ENCODE results near the gene THAP4. TPM values are rescaled to one million over a fixed set of nuclear protein-coding genes. Genes with fewer than 3 reads are reported as not detected.
"Not testable (repeated sequence)": the region's sequence is repeated elsewhere in the genome, so short reads cannot be mapped to it uniquely, and the experiment has no call there.

THAP4 gene
- polyA plus RNA-seq, 2 donors, result 37.2 to 52.1 TPM

GRCh38 chr2:241592126-241592845 is 44.7 kb downstream of the THAP4 start:
- no peaks in the 10 kb centered on the region for H3K4me1 ChIP-seq (ENCODE audit: control insufficient read depth in 2 of 2, insufficient read depth in 2 of 2, low read length in 1 of 2)
- H3K9me3 ChIP-seq (ENCODE audit: control insufficient read depth in 2 of 2, insufficient read depth in 1 of 2, low read depth in 1 of 2, low read length in 1 of 2), result peaks cover 0 to under 1% of the 10 kb centered on the region in 2 donors
- H3K36me3 ChIP-seq (ENCODE audit: control insufficient read depth in 2 of 2, insufficient read depth in 2 of 2, low read length in 1 of 2), result peaks cover 0 to 30% of the 10 kb centered on the region in 2 donors
- no peak overlapping the region for H3K4me3 ChIP-seq (ENCODE audit: low read depth in 1 of 2, low read length in 2 of 2)
- WGBS, 2 donors, result 91 to 92% methylated on average over 18 of the region's 18 CpGs
- H3K27me3 ChIP-seq (ENCODE audit: control insufficient read depth in 1 of 2, insufficient read depth in 2 of 2, low read length in 2 of 2), result no peaks in the 10 kb centered on the region
- no peak overlapping the region for H3K27ac ChIP-seq (ENCODE audit: low read depth in 2 of 2, low read length in 1 of 2)

- not testable (repeated sequence) for H3K9me3 ChIP-seq (ENCODE audit: control insufficient read depth in 2 of 2, insufficient read depth in 1 of 2, low read depth in 1 of 2, low read length in 1 of 2); H3K27ac ChIP-seq (ENCODE audit: low read depth in 2 of 2, low read length in 1 of 2); H3K4me1 ChIP-seq (ENCODE audit: control insufficient read depth in 2 of 2, insufficient read depth in 2 of 2, low read length in 1 of 2); H3K4me3 ChIP-seq (ENCODE audit: low read depth in 1 of 2, low read length in 2 of 2); H3K27me3 ChIP-seq (ENCODE audit: control insufficient read depth in 1 of 2, insufficient read depth in 2 of 2, low read length in 2 of 2)
- 90 to 91% methylated on average over 33 of the region's 33 CpGs for WGBS, 2 donors
- peaks cover 0 to 31% of the 10 kb centered on the region in 2 donors for H3K36me3 ChIP-seq (ENCODE audit: control insufficient read depth in 2 of 2, insufficient read depth in 2 of 2, low read length in 1 of 2)
These were observed 46.2 kb downstream of the THAP4 start for GRCh38 chr2:241590496-241591455.

DNA sequence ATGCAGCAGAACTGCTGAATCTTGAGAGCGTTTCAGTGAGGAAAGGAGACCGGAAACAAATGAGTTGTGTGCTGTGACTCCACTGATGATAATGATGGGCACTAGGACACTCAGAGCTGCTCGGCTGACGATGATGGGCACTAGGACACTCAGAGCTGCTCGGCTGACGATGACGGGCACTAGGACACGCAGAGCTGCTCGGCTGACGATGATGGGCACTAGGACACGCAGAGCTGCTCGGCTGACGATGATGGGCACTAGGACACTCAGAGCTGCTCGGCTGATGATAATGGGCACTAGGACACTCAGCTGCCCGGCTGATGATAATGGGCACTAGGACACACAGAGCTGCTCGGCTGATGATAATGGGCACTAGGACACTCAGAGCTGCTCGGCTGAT is 47.1 kb downstream of the THAP4 start:
- H3K27ac ChIP-seq (ENCODE audit: low read depth in 2 of 2, low read length in 1 of 2); H3K27me3 ChIP-seq (ENCODE audit: control insufficient read depth in 1 of 2, insufficient read depth in 2 of 2, low read length in 2 of 2); H3K4me1 ChIP-seq (ENCODE audit: control insufficient read depth in 2 of 2, insufficient read depth in 2 of 2, low read length in 1 of 2); H3K4me3 ChIP-seq (ENCODE audit: low read depth in 1 of 2, low read length in 2 of 2); H3K9me3 ChIP-seq (ENCODE audit: control insufficient read depth in 2 of 2, insufficient read depth in 1 of 2, low read depth in 1 of 2, low read length in 1 of 2): not testable (repeated sequence)
- WGBS, 2 donors, result 79 to 89% methylated on average over 17 of the region's 17 CpGs
- peaks cover 0 to 30% of the 10 kb centered on the region in 2 donors for H3K36me3 ChIP-seq (ENCODE audit: control insufficient read depth in 2 of 2, insufficient read depth in 2 of 2, low read length in 1 of 2)

- peaks cover 5 to 16% of the 10 kb centered on the region in 2 donors for H3K9me3 ChIP-seq (ENCODE audit: control insufficient read depth in 2 of 2, insufficient read depth in 1 of 2, low read depth in 1 of 2, low read length in 1 of 2)
- no peak overlapping the region for H3K4me3 ChIP-seq (ENCODE audit: low read depth in 1 of 2, low read length in 2 of 2)
- WGBS, 2 donors, result 96% methylated on average over 2 of the region's 2 CpGs
- H3K36me3 ChIP-seq (ENCODE audit: control insufficient read depth in 2 of 2, insufficient read depth in 2 of 2, low read length in 1 of 2), result peaks cover 6 to 29% of the 10 kb centered on the region in 2 donors
- no peak overlapping the region for H3K27ac ChIP-seq (ENCODE audit: low read depth in 2 of 2, low read length in 1 of 2)
- no peaks in the 10 kb centered on the region for H3K27me3 ChIP-seq (ENCODE audit: control insufficient read depth in 1 of 2, insufficient read depth in 2 of 2, low read length in 2 of 2)
- no peaks in the 10 kb centered on the region for H3K4me1 ChIP-seq (ENCODE audit: control insufficient read depth in 2 of 2, insufficient read depth in 2 of 2, low read length in 1 of 2)
These were observed 50.2 kb downstream of the THAP4 start for GRCh38 chr2:241586564-241587264.

DNA sequence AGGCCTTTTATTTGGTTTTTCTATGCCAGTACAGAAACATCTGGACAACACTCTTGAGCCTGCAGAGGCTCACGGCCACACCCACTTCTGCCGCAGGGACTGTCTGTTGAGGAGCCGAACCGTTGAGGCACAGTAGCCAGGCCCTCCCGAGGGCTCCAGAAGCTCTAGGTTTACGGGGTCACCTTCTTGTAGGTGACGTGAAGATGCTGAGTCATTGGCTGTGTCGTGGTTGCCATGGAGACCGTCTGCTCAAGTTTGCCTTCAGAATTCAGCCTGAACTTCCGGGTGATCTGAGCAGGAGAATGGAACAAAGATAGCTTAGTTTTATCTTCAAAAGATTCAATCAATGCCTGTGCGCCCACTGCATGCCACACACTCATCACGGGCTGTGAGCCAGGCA is 52.5 kb downstream of the THAP4 start:
- Histone ChIP-seq H3K27me3 (ENCODE audit: control insufficient read depth in 1 of 2, insufficient read depth in 2 of 2, low read length in 2 of 2) (no peaks in the 10 kb centered on the region), H3K4me3 (ENCODE audit: low read depth in 1 of 2, low read length in 2 of 2) (no peak overlapping the region), H3K9me3 (ENCODE audit: control insufficient read depth in 2 of 2, insufficient read depth in 1 of 2, low read depth in 1 of 2, low read length in 1 of 2) (peaks cover 5 to 16% of the 10 kb centered on the region in 2 donors), H3K27ac (ENCODE audit: low read depth in 2 of 2, low read length in 1 of 2) (no peak overlapping the region), H3K36me3 (ENCODE audit: control insufficient read depth in 2 of 2, insufficient read depth in 2 of 2, low read length in 1 of 2) (peaks cover 6 to 19% of the 10 kb centered on the region in 2 donors), H3K4me1 (ENCODE audit: control insufficient read depth in 2 of 2, insufficient read depth in 2 of 2, low read length in 1 of 2) (no peaks in the 10 kb centered on the region)
- WGBS, 2 donors, result 83 to 84% methylated on average over 12 of the region's 12 CpGs

GRCh38 chr2:241582806-241583205 is 54.2 kb downstream of the THAP4 start:
- Histone ChIP-seq H3K36me3 (ENCODE audit: control insufficient read depth in 2 of 2, insufficient read depth in 2 of 2, low read length in 1 of 2) (peaks cover 6 to 17% of the 10 kb centered on the region in 2 donors), H3K27me3 (ENCODE audit: control insufficient read depth in 1 of 2, insufficient read depth in 2 of 2, low read length in 2 of 2) (no peaks in the 10 kb centered on the region), H3K4me1 (ENCODE audit: control insufficient read depth in 2 of 2, insufficient read depth in 2 of 2, low read length in 1 of 2) (no peaks in the 10 kb centered on the region), H3K27ac (ENCODE audit: low read depth in 2 of 2, low read length in 1 of 2) (no peak overlapping the region), H3K4me3 (ENCODE audit: low read depth in 1 of 2, low read length in 2 of 2) (no peak overlapping the region), H3K9me3 (ENCODE audit: control insufficient read depth in 2 of 2, insufficient read depth in 1 of 2, low read depth in 1 of 2, low read length in 1 of 2) (peaks cover 5 to 16% of the 10 kb centered on the region in 2 donors)
- WGBS, 2 donors, result 96 to 97% methylated on average over 4 of the region's 4 CpGs

DNA sequence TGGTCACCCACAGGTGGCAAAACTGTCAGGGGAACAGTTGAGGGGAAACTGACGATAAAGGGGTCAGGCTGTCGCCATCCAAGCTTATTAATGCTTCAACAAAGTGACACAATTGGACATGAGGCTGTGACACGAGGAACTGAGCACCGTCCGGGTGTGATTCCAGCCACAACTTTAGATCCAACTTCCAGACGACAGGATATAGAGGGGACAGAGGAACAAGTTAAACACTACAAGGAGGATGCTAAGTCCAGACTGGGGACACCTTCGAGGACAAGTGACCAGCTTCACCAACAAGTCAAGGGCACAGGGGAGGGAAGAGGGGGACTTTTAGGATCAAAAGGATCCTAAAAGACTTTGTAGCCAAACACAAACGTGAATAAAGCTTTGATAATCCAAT is 54.6 kb downstream of the THAP4 start:
- H3K4me1 ChIP-seq (ENCODE audit: control insufficient read depth in 2 of 2, insufficient read depth in 2 of 2, low read length in 1 of 2), result no peaks in the 10 kb centered on the region
- WGBS, 2 donors, result 94 to 96% methylated on average over 8 of the region's 8 CpGs
- no peak overlapping the region for H3K27ac ChIP-seq (ENCODE audit: low read depth in 2 of 2, low read length in 1 of 2)
- H3K9me3 ChIP-seq (ENCODE audit: control insufficient read depth in 2 of 2, insufficient read depth in 1 of 2, low read depth in 1 of 2, low read length in 1 of 2), result peaks cover 5 to 16% of the 10 kb centered on the region in 2 donors
- H3K36me3 ChIP-seq (ENCODE audit: control insufficient read depth in 2 of 2, insufficient read depth in 2 of 2, low read length in 1 of 2), result peaks cover 6 to 17% of the 10 kb centered on the region in 2 donors
- H3K27me3 ChIP-seq (ENCODE audit: control insufficient read depth in 1 of 2, insufficient read depth in 2 of 2, low read length in 2 of 2), result no peaks in the 10 kb centered on the region
- H3K4me3 ChIP-seq (ENCODE audit: low read depth in 1 of 2, low read length in 2 of 2), result no peak overlapping the region

DNA sequence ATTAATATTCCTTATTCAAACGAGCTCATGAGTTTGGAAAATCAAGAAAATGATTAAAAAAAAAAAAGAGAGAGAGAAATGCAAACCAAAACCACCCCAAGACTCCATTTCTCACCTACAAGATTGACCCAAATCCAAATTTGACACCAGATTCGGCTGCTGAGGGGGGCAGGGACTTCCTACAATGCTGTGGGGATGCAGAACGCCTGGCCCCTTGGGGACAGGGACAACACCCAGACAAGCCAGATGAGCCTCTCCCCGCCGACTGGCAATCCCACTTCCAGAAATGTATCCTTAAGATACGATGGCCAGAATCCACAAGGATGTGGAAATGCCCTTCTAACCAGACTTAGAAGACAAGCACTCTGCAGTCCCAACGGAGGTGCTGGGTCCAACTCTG is 57.7 kb downstream of the THAP4 start:
- Histone ChIP-seq H3K4me1 (ENCODE audit: control insufficient read depth in 2 of 2, insufficient read depth in 2 of 2, low read length in 1 of 2) (no peaks in the 10 kb centered on the region), H3K27ac (ENCODE audit: low read depth in 2 of 2, low read length in 1 of 2) (no peak overlapping the region), H3K4me3 (ENCODE audit: low read depth in 1 of 2, low read length in 2 of 2) (no peak overlapping the region), H3K9me3 (ENCODE audit: control insufficient read depth in 2 of 2, insufficient read depth in 1 of 2, low read depth in 1 of 2, low read length in 1 of 2) (peaks cover 0 to 2% of the 10 kb centered on the region in 2 donors), H3K36me3 (ENCODE audit: control insufficient read depth in 2 of 2, insufficient read depth in 2 of 2, low read length in 1 of 2) (peaks cover 6 to 11% of the 10 kb centered on the region in 2 donors), H3K27me3 (ENCODE audit: control insufficient read depth in 1 of 2, insufficient read depth in 2 of 2, low read length in 2 of 2) (no peaks in the 10 kb centered on the region)
- 87% methylated on average over 7 of the region's 7 CpGs for WGBS, 2 donors

- WGBS, 2 donors, result 55 to 62% methylated on average over 9 of the region's 9 CpGs
- Histone ChIP-seq H3K27ac (ENCODE audit: low read depth in 2 of 2, low read length in 1 of 2) (no peak overlapping the region), H3K9me3 (ENCODE audit: control insufficient read depth in 2 of 2, insufficient read depth in 1 of 2, low read depth in 1 of 2, low read length in 1 of 2) (peaks cover 0 to under 1% of the 10 kb centered on the region in 2 donors), H3K4me3 (ENCODE audit: low read depth in 1 of 2, low read length in 2 of 2) (no peak overlapping the region), H3K36me3 (ENCODE audit: control insufficient read depth in 2 of 2, insufficient read depth in 2 of 2, low read length in 1 of 2) (peaks cover 0 to 12% of the 10 kb centered on the region in 2 donors), H3K4me1 (ENCODE audit: control insufficient read depth in 2 of 2, insufficient read depth in 2 of 2, low read length in 1 of 2) (no peaks in the 10 kb centered on the region), H3K27me3 (ENCODE audit: control insufficient read depth in 1 of 2, insufficient read depth in 2 of 2, low read length in 2 of 2) (no peaks in the 10 kb centered on the region)
These were observed 59.4 kb downstream of the THAP4 start for GRCh38 chr2:241577413-241578122.

Data from esophagus (tissue), 2 donors.